GM21717 (cell line): ENCODE results near the gene HOXA6.

ENCODE experiments used
- ATAC-seq: cut with Tn5 transposase; IDR thresholded peaks from one replicate; pipeline ENCODE4 v1.9.1; 2021; ENCODE audit warnings: mild to moderate bottlenecking, moderate library complexity; ENCODE audit not compliant: unreplicated experiment

HOXA6 gene

DNA sequence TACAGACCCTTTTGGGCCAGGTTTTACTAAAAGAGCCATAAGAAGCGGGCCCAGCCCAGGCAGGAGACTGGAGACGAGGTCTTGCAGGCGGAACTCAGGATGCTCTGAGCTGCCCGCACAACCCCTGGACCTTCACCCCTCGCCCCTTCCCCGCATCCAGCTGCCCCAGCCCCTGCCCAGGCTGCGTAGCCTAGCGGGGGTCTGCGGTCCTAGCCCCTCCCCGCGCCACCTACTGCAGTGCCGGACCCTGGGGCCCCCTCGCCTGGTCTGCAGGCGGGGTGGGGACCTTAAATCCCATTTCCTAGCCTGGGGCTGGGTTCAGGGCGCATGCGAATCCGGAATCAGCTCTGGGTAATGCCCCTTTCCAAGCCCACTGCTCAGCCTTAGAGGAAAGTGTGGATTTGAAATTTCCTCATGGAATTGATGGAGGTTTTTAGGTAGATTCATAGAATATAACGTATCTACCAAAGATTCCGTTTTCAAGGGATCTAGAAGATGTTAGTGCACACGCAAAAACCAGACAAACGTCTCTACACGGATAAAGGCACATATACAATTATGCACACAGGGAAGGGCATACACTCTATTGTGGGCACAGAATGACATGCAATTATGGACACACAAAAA, 5.4 kb upstream of the HOXA6 start:
- ATAC-seq = no peak

DNA sequence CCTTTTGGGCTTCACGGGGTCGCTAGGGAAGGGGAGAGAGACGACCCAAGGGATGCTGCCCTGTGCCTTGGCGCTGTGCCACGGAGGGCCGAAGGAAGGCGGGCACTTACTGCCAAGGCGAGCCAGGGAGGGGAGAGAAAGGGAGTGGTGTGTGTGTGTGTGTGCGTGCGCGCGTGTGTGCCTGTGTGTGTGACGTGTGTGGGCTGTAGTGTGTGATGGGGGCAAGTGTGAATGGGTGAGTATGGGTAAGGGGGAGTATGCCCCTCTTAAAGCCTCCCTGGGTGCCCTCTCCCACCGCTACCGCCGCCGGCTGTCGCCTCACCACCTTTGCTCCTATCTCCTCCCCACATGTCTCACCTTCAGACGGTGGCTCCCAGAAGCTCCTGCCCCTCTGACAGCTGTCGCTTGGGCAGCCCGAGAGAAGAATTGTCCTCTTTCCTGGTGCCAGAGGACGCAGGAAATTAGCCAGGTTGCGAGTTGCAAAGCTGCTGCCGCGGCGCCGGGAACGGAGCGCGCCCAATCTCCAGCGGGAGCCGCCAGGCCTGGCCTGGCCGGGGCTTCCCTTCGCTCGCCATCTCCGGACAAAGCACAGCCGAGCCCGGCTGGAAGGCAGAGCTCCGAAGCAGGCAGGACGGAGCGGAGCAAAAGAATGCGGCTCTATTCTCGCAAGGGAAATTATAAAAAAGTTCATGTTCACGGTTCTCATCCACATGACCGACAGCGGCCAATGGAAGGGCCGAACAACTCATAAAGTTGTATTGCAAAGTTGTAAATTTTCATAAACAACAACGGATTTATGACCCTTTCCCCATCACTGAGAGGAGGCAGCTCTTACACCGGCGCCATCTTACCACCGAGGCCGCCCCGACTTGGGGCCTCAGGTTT, 4.6 kb upstream of the HOXA6 start, which contains the start of gene HOXA3:
Gene HOXA3, minus strand, starts transcription at position 653 of the 885 bp plus-strand sequence. CDS start 41,943 bp downstream, outside the sequence.
- ATAC-seq = no peak

DNA sequence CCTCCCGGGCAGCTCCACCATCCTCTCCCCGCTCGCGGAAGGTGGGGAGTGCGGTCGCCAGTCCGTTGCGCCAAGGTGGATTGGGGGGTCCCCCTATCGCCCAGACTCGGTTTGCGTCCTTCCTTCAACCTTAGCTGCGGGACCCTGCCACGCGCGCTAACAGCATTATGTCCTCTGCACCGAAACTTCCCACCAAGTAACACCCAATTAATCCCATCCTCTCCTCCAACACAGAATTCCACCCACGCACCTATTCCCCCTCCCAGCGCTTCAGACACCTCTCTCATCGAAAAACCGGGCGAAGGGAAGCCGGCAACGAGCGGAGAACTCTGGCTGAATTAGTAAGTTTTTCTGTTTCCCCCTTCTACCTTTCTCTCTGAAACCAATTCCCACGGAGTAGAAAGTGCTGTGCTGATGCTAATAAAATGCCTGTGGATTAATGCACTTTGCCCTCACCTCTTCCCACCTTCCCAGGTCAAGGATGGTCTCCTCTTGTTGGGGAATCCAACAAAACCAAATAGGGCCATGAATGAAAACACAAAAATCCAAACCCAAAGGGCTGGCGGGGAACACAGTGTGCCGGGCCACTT, 3.9 kb upstream of the HOXA6 start:
- no peak for ATAC-seq

DNA sequence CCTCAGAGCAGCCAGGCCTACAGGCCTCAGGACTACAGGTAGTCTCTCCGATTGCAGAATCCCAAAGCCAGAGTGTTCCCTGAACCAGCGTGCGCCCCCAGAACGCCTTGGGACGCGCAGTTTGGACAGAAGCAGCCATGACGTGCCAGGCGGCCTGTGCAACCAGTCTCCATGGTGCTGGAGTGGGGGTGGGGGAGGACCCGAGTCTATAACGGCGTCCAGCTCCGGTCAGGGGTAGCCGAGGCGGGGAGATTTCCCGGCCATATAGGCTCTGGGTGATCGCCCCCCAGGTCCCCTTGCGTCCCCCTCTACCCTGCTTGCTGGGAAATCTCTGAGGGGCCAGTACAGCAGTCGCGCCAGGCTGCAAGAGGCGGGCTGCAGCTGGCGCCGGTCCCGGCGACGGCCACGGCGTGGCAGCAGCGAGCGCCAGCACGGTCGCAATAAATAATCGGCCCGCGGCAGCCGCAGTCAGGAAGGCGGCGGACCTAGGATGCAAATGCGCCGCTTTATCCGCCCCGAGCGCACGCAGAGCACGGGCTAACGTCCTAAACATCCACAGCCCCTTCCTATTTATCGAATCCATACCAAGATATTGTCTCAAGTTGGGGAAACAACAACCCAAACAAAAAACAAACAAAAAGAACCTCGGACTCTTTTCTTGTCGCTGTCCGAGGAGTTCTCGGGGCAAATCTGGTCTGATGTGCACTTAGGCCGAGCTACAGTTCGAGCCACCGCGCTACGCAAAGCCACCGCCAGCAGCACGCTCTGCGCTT, 3.2 kb upstream of the HOXA6 start:
- peak; percentile 70 for ATAC-seq

DNA sequence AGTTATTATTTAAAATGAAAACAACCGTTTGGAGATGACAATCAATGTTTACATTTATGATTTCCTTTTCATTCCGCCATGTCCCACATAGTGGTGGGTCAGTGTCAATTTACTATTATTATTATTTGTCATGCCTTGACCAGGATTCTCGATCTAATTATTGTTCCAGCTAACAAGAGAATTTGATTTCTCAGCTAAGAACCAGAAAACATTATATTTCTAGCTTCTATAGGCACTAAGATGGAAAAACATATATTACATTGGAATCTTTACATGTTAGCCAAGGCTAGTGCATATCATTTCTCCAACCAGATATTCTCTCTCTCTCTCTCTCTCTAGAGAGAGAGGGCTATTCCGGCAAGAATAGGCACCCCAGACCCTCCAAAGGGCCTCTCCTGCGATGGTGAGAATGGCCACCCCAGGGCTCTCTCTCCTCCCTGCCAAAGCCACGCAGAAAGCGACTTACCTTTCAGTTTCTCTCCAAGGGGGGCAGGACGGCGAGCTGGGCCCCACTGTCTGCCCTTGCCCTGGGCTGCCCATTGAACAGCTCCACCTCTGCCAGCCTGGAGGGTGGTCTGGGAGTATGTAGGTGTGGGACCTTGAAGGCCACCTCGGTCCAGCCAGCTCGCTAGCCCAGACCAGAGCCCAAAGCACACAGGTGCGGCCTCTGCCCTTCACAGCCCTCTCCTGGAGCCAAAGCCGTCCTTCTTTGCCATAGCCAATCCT, 2.4 kb upstream of the HOXA6 start:
- ATAC-seq = peak; percentile 9

DNA sequence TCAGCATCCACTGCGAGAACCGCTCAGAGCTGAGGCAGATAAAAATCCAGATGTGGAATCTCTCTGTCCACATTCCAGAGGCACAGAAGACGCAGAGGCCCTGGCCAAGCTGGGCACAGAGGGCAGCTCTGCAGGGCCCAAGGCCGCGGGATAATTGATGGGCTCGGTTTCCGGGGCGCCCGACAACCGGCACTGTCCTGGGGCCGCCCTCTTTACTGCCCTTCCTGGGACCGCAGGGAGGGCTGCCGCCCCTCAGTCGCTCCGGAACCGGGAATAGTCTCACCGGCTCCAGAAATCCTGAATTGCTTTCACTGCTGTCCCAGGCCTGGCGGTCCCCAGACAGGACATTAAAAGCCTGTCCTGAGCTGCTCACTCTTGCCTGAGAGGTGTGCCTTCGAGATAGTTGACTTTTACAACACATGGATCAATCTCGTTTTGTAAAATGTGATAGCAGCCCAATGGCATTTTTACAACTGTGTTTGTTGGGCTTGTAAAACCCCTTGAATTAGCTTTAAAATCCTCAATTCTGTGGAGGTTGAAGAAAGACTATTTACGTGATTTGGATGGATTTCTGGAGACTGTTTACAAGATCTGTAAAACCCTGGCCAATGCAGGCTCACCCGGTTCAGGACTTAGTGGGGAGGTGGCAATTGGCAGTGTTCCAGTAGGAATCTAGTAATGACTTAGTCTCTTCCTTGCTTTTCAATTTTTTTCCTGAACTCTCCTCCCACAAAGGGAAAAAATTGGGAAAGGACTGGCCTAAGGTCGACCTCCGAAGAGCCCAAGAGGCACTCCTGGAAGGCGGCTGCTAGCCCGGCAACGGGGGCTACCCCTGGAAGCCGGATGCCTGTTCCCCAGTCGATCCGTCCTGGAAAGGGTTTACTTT, 1.4 kb upstream of the HOXA6 start:
- no peak for ATAC-seq

DNA sequence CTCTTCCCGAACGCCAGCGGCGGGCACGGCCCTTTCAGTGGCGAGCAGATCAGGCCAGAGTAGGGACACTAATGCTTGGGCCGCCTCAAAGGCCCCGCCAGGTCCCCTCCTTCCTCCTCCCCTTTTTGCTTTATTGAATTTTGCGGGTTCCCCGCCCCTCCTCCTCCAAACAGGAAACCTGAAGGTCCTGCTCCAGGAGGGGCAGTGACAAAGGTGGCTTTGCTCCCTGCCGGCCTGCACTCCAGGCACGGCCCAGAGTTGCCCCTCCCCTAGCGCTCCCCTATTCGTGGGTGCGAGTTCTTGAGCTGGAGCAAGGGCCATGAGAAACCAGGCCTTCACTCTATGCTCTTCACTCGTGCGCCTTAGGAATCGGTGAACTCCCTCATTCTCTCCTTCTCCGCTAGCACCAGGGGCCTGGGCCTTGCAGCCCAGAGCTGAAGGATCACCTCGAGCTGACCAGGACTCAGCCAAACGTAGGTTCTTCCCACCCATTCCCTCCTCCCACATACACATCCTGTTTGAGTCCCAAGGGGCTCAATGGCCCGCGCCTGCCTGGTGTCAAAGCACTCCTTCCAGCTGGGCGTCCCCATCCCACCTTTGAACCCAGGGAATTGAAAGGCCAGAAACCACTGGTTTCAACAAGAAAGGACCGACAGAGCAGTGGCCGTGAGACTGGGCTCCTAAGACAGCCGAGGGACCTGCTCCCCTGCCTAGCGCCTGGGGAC, 619 bp upstream of the HOXA6 start:
- no peak for ATAC-seq

DNA sequence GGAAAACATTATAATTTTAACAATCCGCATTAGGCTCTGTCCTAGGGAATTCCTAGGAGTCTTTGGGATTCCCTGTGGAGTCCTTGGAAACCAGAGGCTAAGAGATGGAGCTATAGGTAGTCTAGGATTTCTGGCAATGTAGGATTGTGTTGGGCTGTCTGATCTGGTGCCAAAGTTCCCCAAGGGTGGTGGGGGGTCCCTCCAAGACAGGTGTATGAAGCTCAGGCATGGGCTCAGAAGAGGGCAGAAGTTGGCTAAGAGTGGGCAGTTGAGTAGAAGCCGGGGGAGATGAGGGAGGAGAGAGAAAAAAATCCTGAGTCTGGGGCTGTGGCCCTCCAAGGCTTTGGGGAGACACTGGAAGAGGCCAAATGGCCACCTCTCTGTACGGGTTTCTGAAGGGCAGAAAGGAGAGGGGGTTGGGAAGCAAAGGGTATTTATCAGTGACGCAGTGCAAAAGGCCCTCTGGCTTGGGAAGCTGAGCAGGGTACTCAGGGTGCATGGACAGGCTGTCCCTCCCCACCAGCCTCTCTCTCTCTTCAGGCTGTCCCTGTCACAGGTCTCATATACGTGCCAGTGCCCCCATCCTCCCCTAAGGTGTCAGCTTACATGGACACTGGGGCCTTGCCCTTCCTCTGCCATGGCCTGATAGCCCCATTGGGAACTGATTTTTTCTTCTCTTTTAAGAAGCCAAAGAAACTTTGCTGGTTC, 929 bp downstream of the HOXA6 start:
- no peak for ATAC-seq

DNA sequence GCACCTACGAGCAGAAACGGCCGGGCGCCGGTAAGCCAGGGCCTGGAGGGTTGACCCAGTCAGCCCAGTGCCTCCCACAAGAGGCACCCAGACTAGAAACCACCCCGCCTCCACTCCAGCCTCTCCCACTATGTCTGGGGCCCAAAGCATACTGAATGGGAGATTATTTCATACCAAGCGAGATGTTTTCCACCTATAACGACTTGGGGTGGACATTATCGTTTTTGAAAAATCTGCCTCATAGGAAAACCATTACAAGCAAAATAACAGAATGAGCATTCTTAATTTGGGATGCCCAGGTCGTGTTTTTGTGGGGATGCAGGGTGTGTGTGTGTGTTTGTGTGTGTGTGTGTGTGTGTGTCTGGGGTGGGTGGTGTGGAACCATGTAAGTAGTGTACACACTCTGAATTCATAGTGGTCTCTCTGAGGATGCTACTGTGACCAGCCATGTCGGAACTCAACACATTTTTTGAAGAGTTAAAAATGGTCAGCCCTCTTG, 1.6 kb downstream of the HOXA6 start:
- ATAC-seq = no peak

DNA sequence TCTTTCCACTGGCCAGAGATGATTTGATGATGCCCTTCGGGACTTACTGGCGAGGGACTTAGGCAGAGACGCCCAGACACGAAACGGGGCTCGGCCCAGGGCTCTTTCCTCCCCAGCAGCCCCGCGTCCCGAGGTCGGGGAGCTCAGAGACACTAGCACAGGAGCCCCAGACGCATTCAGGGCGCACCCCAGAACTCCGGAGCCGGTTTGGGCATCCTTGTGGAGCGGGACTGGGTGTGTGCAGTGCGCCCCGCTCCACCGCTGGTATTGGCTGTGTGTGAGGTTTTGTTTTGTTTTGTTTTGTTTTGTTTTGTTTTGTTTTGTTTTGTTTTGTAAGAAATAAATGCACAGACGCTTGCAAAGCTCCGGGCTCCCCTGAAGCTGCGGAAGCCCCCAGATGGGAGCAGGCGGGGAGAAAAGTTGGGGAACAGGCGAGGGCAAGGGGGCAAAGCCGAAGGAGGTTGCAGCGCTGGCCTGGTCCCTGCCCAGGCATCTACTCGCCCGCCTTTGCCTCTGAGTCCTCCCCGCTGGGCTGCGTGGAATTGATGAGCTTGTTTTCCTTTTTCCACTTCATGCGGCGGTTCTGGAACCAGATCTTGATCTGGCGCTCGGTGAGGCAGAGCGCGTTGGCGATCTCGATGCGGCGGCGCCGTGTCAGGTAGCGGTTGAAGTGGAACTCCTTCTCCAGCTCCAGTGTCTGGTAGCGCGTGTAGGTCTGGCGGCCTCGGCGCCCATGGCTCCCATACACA, 2.2 kb downstream of the HOXA6 start:
- no peak for ATAC-seq

DNA sequence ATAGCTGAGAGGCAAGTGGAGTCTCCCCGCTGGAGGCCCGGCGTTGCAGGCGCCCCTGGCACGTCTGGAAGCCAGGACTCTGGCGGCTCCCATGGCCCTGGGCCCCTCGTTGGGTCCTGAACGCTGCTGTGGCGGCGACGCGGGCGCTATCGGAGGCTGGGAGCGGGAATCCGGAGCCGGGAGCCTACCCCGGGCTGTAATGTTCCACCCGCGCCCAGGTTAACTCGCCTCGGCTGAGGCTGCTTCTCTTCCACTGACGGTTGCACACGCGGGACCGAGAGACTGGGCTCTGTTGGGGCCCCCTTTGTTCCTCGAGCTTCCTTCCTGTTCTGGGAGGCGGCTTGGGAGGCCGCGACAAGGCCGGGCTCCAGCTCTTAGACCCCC, 2.8 kb downstream of the HOXA6 start:
- no peak for ATAC-seq

DNA sequence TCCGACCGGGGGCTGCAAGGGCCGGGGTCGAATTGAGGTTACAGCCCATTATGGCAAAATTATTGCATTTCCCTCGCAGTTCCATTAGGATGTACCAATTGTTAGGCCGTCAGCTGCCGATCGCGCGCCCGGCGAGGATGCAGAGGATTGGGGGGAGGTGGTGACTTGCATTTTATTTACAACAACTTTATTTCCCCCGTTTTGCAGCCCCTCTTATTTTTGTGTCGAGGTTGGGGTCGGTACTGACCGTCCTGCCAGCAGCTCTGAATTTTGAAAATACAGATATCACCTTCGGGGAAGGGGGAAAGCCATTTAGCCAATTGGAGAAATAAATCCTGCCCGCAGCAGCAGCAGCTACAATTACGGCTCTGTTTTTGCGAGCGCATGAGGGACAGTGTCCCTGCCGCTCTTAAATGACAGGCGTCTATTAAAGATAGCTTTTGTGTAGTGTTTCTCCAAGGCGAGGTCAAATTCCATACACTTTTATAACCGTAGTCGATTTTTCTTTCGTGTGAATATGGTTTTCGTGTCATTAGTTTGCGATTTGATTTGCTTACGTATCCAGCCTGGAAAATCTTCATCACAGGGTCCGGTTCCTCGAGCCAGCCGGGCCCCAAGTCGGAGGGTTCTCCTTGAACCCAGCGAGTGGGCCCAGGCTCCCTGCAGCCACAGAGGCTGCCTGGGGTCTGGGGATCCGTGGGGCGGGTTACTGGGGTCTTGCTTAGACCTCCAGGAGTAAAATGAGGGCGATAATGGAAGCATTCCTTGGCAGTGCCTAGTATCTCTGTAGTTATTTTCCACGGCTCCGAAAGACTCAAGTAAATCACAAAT, 3.4 kb downstream of the HOXA6 start:
- no peak for ATAC-seq

DNA sequence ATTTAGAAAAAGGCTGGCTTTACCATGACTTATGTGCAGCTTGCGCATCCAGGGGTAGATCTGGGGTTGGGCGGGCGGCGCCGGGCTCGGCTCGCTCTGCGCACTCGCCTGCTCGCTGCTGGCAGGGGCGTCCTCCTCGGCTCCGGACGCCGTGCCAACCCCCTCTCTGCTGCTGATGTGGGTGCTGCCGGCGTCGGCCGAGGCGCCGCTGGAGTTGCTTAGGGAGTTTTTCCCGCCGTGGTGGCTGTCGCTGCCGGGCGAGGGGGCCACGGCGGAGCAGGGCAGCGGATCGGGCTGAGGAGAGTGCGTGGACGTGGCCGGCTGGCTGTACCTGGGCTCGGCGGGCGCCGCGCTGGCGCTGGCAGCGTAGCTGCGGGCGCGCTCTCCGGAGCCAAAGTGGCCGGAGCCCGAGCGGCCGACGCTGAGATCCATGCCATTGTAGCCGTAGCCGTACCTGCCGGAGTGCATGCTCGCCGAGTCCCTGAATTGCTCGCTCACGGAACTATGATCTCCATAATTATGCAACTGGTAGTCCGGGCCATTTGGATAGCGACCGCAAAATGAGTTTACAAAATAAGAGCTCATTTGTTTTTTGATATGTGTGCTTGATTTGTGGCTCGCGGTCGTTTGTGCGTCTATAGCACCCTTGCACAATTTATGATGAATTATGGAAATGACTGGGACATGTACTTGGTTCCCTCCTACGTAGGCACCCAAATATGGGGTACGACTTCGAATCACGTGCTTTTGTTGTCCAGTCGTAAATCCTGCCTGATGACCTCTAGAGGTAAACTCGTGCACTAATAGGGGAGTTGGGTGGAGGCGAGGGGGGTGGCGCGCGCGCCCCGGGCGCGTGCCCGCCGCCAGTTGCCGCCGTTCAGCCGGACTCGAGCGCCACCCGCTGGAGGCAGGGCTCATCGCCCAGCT, 4.3 kb downstream of the HOXA6 start, which contains the start of gene HOXA5:
Gene HOXA5, minus strand, starts transcription at position 659 of the 927 bp plus-strand sequence. Its CDS starts 74 bp downstream, at position 585.
- no peak for ATAC-seq

DNA sequence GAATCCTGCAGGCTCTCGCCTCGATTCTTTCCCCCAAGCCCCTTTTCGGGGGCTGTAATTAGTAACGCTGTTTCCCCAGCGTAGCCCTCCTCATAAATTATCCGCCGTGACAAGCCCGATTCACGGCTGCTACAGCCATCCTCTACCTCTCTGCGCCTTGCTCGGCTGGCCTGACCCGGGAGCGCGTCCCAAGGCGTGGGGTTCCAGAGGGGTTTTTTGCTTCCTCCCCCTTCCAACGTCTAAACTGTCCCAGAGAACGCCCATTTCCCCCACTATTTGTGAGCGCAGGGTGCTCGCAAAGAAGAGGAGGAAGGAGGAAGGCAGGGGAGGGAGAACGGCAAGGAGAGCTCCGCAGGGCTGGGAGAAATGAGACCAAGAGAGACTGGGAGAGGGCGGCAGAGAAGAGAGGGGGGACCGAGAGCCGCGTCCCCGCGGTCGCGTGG, 5.0 kb downstream of the HOXA6 start:
- ATAC-seq = no peak

DNA sequence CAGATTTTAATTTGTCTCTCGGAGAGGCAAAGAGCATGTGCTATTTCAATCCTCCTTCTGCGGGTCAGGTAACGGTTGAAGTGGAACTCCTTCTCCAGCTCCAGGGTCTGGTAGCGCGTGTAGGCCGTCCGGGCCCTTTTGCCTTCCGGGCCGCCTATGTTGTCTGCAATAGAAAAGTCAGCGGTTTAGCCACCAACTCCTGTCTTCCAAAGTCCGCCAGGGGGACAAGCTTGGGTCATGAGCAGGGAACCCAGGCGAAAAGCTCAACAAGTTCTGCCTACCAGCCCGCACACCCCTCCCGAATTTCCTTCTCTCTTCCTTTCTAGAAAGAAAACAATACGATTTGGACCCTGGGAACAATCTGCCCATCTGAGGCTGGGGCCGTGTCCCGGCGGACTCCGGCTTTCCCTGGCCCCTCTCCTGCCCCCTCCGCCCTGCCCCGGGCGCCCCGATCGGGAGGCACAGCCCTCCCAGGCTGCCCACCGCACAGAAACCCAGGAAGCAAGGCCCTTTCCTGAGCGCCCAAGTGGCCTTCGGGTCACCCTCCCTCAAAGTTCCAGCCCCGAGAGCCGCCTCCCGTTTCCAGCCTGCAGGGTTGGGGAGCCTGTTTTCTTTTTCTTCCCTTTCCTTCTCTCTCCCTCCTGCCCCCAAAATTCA, 5.5 kb downstream of the HOXA6 start:
- no peak for ATAC-seq
